BJ (cell line): ENCODE data around the gene TRAF2. TPM values are rescaled to one million over a fixed set of nuclear protein-coding genes. Genes with fewer than 3 reads are reported as not detected.

Source experiments
- CTCF ChIA-PET: fragments of 350-600 bp; formaldehyde crosslinking; extraction: SDS; loops from one replicate; lab custom pipeline; 2021; ENCODE audit warnings: antibody characterized with exemption, inconsistent platforms; lab: Yijun Ruan, JAX
- POLR2A ChIA-PET: fragments of 300-600 bp; sonication (Branson Sonifier 250); formaldehyde crosslinking; extraction: SDS; loops from one replicate; lab custom pipeline; 2021; ENCODE audit warnings: antibody characterized with exemption; lab: Charles Lee
- DNase-seq: peaks from one replicate; pipeline ENCODE4 v3.0.0-alpha.2; 2011; ENCODE audit warnings: low read depth
- H3K27me3 ChIP-seq: 2 replicates; pipeline ENCODE4 v1.6.0; 2011; ENCODE audit warnings: low read length; ENCODE audit not compliant: control insufficient read depth, insufficient read depth
- H3K36me3 ChIP-seq: 2 replicates; pipeline ENCODE4 v1.5.1; 2011; ENCODE audit warnings: low read length; ENCODE audit not compliant: control insufficient read depth, insufficient read depth
- H3K4me3 ChIP-seq: 2 replicates; pipeline ENCODE4 v1.5.1; 2011; ENCODE audit warnings: low read depth, mild to moderate bottlenecking, control low read depth, low read length
- CTCF ChIP-seq: IDR thresholded peaks from 2 replicates; pipeline ENCODE4 v1.5.1; 2011; ENCODE audit warnings: low read depth, mild to moderate bottlenecking, control low read depth, inconsistent platforms, low read length, moderate library complexity; ENCODE audit not compliant: insufficient read depth
- polyA plus RNA-seq: library from polyadenylated mRNA; depleted of rRNA; stranded (reverse); fragments of >200 nt; gene quantifications from 2 replicates; pipeline ENCODE4 v1.2.3, GENCODE V29; 2011

The TRAF2 gene
- polyA plus RNA-seq, 1 experiment: 13.6 TPM

GRCh38 chr9:136860529-136860928, 25.8 kb upstream of the TRAF2 start:
- no peak overlapping the region for H3K4me3 ChIP-seq
- TF ChIP-seq CTCF: no peak
- DNase-seq: no peak
- H3K36me3 ChIP-seq: peaks cover 27% of the 10 kb centered on the region
- ChIA-PET POLR2A (no interaction called here), CTCF (interaction anchor here (0.5 to 1.3 kb wide), 3 partner anchors 10 to 27 kb away, joined by 3 to 4 read pairs (median 3); no protein-coding TSS in a partner anchor)
- H3K27me3 ChIP-seq: no peaks in the 10 kb centered on the region

GRCh38 chr9:136860933-136861873, 25.1 kb upstream of the TRAF2 start:
- TF ChIP-seq CTCF: no peak
- no peak for DNase-seq
- H3K4me3 ChIP-seq: no peak overlapping the region
- peaks cover 27% of the 10 kb centered on the region for H3K36me3 ChIP-seq
- no peaks in the 10 kb centered on the region for H3K27me3 ChIP-seq
- CTCF ChIA-PET: interaction anchor here (0.5 to 1.3 kb wide), 3 partner anchors 11 to 28 kb away, joined by 3 to 4 read pairs (median 3); no protein-coding TSS in a partner anchor
- POLR2A ChIA-PET: no interaction called here

GRCh38 chr9:136861874-136862457, 24.4 kb upstream of the TRAF2 start:
- Histone ChIP-seq H3K27me3 (no peaks in the 10 kb centered on the region), H3K36me3 (peaks cover 27% of the 10 kb centered on the region), H3K4me3 (no peak overlapping the region)
- DNase-seq: no peak
- CTCF ChIA-PET: no interaction called here
- POLR2A ChIA-PET: no interaction called here
- no peak for TF ChIP-seq CTCF

- H3K4me3 ChIP-seq: no peak overlapping the region
- no peak for DNase-seq
- no peak for TF ChIP-seq CTCF
- ChIA-PET CTCF (no interaction called here), POLR2A (no interaction called here)
- H3K36me3 ChIP-seq: peaks cover 26% of the 10 kb centered on the region
- H3K27me3 ChIP-seq: no peaks in the 10 kb centered on the region
These were observed 23.3 kb upstream of the TRAF2 start for GRCh38 chr9:136862849-136863622.
